Globus pallidus (tissue), 1 donor: ENCODE results near the gene COL4A1.

Experiments used
- DNase-seq: peaks from one replicate; pipeline ENCODE4 v3.0.0-alpha.2; 2015; ENCODE audit warnings: low spot score

The COL4A1 gene

DNA sequence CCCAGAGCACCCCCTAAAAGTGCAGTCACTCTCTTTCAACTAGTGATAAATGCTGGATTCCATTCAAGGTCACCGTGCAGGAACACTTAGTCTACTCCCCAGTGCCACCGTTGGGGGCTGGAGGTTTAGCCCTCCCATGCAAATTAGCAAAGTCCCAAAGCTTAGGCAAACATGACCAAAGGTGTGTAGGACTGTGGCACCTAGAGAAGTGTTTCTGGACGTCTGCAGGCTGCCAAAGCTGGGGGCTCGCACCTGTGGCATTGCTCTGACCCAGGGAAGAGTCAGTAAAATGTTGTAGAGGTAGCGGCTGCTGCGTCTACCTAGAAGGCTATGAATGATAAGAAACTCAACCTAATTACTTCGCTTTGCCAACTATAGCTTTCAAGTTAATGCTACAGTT, 13.9 kb downstream of the COL4A1 start:
- no peak for DNase-seq

GRCh38 chr13:110291286-110291685, 15.7 kb downstream of the COL4A1 start:
- DNase-seq, result no peak

- no peak for DNase-seq
These were observed 16.1 kb downstream of the COL4A1 start for GRCh38 chr13:110290826-110291225.

GRCh38 chr13:110290153-110290552, 16.8 kb downstream of the COL4A1 start:
- DNase-seq, result no peak

- DNase-seq, result no peak
These were observed 17.3 kb downstream of the COL4A1 start for GRCh38 chr13:110289661-110290060.

DNA sequence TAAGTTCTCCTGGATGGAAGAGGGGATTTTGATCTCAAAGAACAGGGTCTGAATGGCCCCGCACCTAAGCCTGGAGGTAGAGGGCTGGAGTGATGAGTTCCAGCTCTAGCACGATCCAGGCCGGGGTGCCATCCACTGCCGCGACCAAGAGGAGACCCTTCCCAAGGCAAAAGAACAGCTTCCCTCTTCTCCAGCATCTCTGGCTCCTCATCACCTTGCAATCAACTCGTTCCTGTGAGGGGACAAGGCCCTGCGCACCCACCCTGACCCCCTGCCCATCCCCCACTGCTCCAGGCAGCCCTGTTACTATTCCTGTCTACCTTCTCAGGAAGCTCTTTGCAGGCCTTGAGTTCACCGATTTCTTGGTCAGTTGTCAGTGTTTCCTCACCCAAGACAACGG, 17.8 kb downstream of the COL4A1 start:
- no peak for DNase-seq

GRCh38 chr13:110286833-110287819, 19.8 kb downstream of the COL4A1 start:
- no peak for DNase-seq

DNA sequence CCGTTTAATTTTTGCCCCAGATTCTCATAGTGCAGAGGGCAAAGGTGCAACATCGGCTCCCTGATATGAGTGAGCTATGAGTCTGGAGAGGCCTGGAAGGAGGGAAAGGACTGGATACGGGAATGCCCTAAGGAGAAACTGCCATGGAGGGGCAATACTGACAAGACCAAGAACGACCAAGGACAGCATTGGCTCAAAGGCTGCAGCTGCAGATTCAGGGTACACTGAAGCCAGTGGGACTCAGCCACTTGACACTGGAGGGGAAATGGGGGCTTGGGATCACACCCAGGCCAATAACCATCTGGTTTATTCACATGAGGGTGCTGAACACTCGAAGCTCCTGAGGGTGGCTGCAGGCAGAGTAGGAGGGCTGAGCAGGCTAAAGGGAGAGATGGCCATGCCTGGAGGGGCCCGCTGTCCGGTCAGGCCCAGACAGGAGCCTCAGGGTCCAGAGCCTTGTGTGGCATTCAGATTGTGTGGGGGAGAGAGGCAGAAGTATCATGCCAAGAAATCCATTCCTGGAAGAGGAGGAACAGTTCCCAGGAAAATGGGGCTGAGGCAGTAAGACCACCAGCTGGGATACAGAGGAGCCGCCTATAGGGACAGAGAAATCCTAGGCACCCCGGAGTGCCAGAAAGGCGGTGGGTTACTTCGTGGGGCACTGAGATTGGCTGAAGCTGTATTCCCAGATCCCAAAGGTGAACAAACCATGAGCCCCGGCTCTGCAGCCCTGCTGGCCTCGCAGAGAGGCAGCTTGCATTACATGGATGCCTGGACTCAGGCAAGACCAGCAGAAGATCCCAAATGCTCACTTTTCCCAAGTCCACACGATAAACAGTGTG, 20.7 kb downstream of the COL4A1 start:
- no peak for DNase-seq

- no peak for DNase-seq
These were observed 22.0 kb downstream of the COL4A1 start for GRCh38 chr13:110284779-110285484.

DNA sequence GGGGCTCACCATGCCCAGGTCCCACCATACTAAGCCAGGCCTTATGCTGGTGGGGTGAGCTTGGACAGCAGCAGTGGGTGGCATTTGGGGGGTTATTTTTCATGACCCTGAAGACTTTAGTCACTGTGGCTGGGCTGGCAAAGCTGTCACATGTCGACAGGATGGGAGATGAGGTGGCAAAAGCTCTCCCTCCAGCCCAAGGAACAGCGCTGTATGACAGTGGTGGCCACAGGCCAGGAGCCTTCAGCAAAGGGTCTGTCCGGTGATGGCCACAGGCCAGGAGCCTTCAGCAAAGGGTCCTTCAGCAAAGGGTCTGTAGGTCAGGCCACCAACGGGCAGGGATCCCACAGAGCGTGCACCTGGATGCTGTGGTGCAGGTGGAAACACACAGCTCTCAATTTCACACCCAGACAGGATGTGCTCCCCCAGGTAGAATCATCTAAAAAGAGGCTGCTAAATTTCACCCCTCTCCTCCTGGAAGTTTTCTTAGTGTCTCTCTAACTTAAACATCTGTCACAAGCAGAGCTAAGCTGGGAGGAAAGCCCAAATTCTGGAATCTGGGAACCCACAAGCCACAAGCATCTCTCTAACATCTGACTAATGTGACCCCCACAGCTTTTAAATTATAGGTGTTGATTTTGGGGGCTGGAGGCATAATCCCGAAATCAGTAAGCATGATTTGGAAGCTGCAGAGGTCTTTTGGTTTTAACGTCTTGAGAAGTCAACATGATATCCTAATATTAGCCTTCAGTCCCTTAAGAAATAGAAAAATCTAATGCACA, 23.0 kb downstream of the COL4A1 start:
- no peak for DNase-seq

DNA sequence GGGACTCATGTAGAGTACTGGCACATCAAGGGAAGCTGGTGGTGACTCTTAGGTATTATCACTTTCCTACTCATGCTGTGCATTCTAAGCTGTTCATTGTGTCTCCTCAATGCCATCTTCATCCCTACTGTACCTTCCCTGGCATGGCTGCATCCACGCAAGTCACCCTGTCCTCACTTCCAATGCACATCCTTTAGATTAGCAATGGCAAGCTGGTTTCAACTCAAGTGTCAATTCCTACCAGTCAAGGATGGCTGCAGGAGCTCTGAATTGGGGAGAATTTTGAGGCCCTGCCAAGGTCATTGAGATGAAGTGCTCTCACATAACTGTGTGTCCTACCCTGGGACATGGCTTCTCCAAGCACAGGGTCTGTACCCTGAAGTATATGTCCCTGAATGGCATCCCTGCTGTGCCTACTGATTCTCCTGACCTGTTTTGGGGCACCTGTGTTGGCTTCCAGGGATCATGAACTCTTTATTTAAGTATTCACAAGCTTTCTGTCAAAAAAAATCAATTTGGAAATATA, 24.6 kb downstream of the COL4A1 start:
- no peak for DNase-seq

- DNase-seq, result no peak
These were observed 25.2 kb downstream of the COL4A1 start for GRCh38 chr13:110281736-110282135.

DNA sequence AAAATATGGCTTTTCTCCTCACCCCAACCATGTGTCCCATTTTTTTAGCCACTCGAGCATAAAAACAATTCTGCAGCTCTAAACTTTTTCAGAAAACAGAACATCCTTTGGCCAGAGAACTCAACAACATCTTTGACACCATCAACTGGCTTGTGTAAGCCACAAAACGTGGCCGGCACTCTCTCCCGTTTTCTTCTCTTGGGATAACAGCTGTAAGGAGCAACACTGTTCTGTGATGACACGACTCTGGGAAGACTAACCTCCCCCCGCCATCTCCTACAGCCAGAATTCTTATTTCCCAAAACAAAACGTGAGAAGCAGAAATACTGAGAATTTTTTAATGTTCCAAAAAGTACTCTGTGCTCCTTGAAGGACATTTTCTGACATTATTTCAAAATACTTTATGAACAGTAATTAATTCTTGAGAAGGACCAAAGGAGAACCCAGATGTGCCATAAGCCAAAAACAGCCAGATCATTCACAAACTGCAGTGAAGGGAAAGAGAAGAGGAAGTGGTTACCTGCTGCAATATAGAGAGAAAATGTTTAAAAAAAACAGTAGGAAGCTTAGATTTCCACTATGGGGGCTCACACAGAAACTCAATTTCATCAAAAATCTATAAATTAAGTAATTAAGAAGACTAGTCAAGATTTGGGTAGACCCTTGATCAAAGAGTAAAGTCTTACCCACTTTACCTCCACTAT, 25.8 kb downstream of the COL4A1 start:
- DNase-seq, result no peak

- DNase-seq, result no peak
These were observed 26.6 kb downstream of the COL4A1 start for GRCh38 chr13:110280231-110280813.

DNA sequence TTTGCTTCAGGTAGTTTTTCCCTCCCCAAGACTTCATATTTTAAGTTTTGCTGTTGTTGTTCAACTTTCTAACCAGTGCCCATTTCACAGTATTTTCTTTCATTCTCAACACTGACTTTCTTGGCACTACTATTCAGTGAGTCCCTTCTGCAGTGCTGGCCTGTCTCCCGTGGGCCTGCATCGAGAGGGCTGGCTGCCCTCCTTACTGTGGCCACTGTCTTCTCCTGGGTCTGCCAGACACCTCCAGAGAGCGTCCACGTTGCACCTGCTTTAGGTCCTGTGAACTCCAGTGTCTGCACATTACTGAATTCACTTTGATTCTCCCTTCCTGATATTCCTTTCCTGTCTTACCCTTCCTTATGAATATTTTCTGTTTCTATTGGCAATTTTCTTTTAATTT, 27.3 kb downstream of the COL4A1 start:
- DNase-seq, result no peak

GRCh38 chr13:110278859-110279258, 28.1 kb downstream of the COL4A1 start:
- no peak for DNase-seq

GRCh38 chr13:110277357-110277975, 29.5 kb downstream of the COL4A1 start:
- DNase-seq, result no peak

GRCh38 chr13:110276553-110276950, 30.4 kb downstream of the COL4A1 start:
- DNase-seq, result no peak

DNA sequence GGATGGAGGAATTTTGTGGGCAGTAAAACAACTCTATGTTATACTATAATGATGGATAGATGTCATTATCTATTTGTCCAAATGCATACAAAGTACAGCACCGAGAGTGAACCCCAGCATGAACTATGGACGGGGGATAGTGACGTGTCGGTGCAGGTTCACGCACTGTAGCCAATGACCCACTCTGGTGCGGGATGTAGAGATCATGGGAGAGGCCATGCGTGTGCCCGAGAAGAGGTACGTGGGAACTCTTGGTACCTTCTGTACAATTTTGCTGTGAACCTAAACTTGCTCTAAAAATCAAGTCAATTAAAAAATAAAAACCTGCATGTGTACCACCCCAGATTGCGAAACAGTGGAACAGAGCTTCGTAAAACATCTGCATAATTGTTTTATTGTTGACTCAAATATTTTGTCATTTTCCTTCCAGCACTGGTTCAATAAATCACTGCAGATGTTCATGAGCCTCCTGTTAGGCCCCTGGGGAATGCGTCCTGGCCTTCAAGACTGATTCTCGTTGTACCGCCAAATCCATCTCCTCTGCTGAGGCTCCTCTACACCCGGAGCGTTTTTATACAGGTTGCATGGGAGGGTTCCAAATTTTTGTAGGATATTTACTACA, 30.9 kb downstream of the COL4A1 start:
- no peak for DNase-seq
